Upper lobe of left lung (tissue), 6 donors: ENCODE measurements around the gene VWA5B1. TPM values are rescaled to one million over a fixed set of nuclear protein-coding genes. Genes with fewer than 3 reads are reported as not detected.

Experiments used
- ATAC-seq, 2 donors: fragments of 200-7000 bp; cut with Tn5 transposase; one replicate each; pipeline ENCODE4 v1.9.1; 2022; ENCODE audit warnings: mild to moderate bottlenecking in 2 of 2, moderate library complexity in 2 of 2; ENCODE audit not compliant: low FRiP score in 2 of 2
- DNase-seq, 2 donors: peaks; one replicate each; pipeline ENCODE4 v3.0.0-alpha.2; 2019 to 2020
- H3K27ac ChIP-seq, 4 donors: fragments of 200-600 bp; sonication (generic); one replicate each; pipeline ENCODE4 v1.5.1; 2016 to 2019
- H3K27me3 ChIP-seq, 4 donors: fragments of 200-600 bp; sonication (generic); one replicate each; pipeline ENCODE4 v1.5.1; 2017 to 2019
- H3K36me3 ChIP-seq, 4 donors: fragments of 200-600 bp; sonication (generic); one replicate each; pipeline ENCODE4 v1.5.1; 2016 to 2019
- H3K4me1 ChIP-seq, 4 donors: fragments of 200-600 bp; sonication (generic); one replicate each; pipeline ENCODE4 v1.5.1; 2018 to 2019
- H3K4me3 ChIP-seq, 4 donors: fragments of 200-600 bp; sonication (generic); one replicate each; pipeline ENCODE4 v1.5.1; 2017 to 2019; ENCODE audit warnings: mild to moderate bottlenecking in 2 of 4, moderate library complexity in 1 of 4
- H3K9me3 ChIP-seq, 4 donors: fragments of 200-600 bp; sonication (generic); one replicate each; pipeline ENCODE4 v1.5.1; 2018 to 2019
- EP300 ChIP-seq, 4 donors: sonication (generic); formaldehyde crosslinking; IDR thresholded peaks; one replicate each; pipeline ENCODE4 v1.5.1; 2017; ENCODE audit warnings: antibody characterized with exemption in 4 of 4, control low read depth in 2 of 4
- POLR2A ChIP-seq, 4 donors: fragments of 450-650 bp; IDR thresholded peaks; one replicate each; pipeline ENCODE4 v1.5.1; 2016 to 2017; ENCODE audit warnings: antibody characterized with exemption in 4 of 4, mild to moderate bottlenecking in 2 of 4
- POLR2AphosphoS5 ChIP-seq, 2 donors: sonication (generic); formaldehyde crosslinking; IDR thresholded peaks; one replicate each; pipeline ENCODE4 v1.5.1; 2017; ENCODE audit warnings: antibody characterized with exemption in 2 of 2
- WGBS, 2 donors: methylation state at CpG; one replicate each; pipeline ENCODE4 v1.1.5; 2017 to 2018; 5-methylcytosine and 5-hydroxymethylcytosine counted together
- total RNA-seq, 6 donors: library from RNA; depleted of rRNA in 4 of 6; stranded (reverse); fragments of >200 nt in 4 of 6; gene quantifications; one replicate each; pipeline versions ENCODE4 v1.1.0 to v1.2.1, GENCODE V29; 2016 to 2021
- TF ChIP-seq, protein P1 (sequence below), 6 experiments: fragments of 450-650 bp in 4 of 6; fragments of 200-600 bp in 2 of 6; sonication (generic) in 2 of 6; IDR thresholded peaks; one replicate each; pipeline ENCODE4 v1.5.1; 2016 to 2019; ENCODE audit warnings: antibody characterized with exemption in 6 of 6
- donor health status: DM: no; HTN: no; CAD: no; lungs with moderate emphysema.
- donor health status: DM: no; HTN: yes; CAD: no; lungs with severe emphysema.

VWA5B1 gene
- total RNA-seq, 6 donors from 2014 or later = 0.14 to 0.77 (median 0.46) TPM; not detected in 3

DNA sequence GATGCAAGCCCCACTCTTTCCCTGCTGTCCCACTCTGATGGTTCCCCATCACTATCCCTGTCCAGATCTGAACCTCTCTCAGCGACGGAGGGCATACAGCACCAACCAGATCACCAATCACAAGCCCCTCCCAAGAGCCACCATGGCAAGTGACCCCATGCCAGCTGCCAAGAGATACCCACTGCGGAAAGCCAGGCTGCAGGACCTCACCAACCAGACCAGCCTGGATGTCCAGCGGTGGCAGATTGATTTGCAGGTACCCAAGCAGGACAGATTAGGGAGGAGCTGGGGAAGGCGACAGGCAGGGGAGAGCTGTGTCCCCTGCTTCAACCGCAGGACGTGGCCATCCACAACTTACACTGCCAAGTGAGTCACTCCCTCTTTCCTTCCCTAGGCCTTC is 46.9 kb downstream of the VWA5B1 start:
- TF ChIP-seq POLR2AphosphoS5 (IDR thresholded peaks at IDR 0.05) (no peak), POLR2A (IDR thresholded peaks at IDR 0.05) (no peak), EP300 (IDR thresholded peaks at IDR 0.05) (no peak)
- TF ChIP-seq, protein P1, sequence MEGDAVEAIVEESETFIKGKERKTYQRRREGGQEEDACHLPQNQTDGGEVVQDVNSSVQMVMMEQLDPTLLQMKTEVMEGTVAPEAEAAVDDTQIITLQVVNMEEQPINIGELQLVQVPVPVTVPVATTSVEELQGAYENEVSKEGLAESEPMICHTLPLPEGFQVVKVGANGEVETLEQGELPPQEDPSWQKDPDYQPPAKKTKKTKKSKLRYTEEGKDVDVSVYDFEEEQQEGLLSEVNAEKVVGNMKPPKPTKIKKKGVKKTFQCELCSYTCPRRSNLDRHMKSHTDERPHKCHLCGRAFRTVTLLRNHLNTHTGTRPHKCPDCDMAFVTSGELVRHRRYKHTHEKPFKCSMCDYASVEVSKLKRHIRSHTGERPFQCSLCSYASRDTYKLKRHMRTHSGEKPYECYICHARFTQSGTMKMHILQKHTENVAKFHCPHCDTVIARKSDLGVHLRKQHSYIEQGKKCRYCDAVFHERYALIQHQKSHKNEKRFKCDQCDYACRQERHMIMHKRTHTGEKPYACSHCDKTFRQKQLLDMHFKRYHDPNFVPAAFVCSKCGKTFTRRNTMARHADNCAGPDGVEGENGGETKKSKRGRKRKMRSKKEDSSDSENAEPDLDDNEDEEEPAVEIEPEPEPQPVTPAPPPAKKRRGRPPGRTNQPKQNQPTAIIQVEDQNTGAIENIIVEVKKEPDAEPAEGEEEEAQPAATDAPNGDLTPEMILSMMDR (IDR thresholded peaks at IDR 0.05) = no peak
- DNase-seq = no peak
- no peak overlapping the region for H3K27ac ChIP-seq
- ATAC-seq = no peak
- no peaks in the 10 kb centered on the region for H3K36me3 ChIP-seq
- H3K4me1 ChIP-seq = no peaks in the 10 kb centered on the region
- H3K27me3 ChIP-seq = peaks cover 0 to 3% (median under 1%) of the 10 kb centered on the region in 4 donors
- H3K4me3 ChIP-seq = no peak overlapping the region
- no peaks in the 10 kb centered on the region for H3K9me3 ChIP-seq
- WGBS, 2 donors = 83 to 87% methylated on average over 7 of the region's 7 CpGs

DNA sequence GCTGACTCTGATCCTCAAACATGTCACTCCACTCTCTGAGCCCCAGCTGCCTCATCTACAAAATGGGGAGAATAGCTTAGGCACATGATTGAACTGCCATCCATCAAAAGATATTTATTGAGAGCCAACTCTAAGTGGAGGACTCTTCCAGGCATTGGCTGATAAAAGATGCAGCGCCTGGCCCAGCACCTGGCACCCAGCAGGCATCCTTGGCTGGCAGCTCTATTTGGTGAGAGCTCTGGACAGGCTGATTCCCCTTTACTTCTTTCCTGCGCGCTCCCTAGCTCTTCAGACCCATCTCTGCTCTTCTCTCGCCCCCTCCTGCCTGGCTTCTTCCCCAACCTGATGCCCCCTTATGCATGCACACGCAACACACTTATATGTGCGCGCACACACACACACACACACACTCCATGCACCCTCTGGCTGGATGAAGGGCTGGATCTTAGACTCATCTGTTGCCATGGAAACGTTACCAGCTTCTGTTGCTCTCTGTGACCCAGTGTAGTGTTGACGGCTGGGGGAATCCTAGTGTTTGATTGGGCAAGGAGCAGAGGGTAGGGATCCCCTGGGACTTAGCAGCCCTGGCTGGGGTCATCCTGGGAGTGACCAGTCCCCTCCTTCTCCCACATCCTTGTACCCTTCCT is 49.3 kb downstream of the VWA5B1 start:
- no peak for ATAC-seq
- 57 to 65% methylated on average over 9 of the region's 9 CpGs for WGBS, 2 donors

DNA sequence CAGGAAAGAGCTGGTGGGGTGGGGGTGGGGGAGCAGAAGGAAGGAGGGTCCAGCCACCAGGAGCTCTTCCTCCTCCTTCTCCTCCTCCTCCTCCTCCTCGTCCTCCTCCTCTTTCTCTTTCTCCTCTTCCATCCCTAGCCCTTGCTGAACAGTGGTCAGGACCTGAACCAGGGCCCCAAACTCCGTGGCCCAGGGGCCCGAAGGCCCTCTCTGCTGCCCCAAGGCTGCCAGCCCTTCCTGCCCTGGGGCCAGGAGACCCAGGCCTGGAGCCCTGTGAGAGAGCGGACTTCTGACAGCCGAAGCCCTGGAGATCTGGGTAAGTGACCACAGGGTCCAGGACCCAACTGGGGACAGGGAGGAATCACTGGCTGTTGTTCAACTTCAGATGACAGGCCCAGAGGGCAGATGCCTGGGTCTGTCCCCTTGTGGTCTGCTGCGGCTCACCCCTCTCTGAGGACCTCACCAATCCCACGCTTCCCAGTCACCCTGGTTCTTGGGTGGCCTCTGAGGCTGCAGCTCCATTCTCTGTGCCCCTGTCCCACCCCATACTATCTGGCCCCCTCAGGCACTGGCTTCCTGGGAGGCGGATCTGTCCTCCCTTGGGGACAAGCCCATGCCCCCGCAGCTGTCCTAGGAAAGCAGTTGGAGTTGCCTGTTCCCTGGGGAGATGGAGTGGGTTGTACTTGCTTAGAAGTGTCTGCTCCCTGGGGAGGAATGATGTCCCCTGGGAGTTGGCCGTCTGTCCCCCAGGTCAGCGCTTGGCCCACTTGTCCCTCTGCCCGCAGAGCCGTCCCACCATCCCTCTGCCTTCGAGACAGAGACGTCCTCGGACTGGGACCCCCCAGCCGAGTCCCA is 51.8 kb downstream of the VWA5B1 start:
- H3K27ac ChIP-seq = peak overlapping the region in 2 of 4 donors; percentile 2 to 39
- peaks cover 0 to 7% (median 0%) of the 10 kb centered on the region in 4 donors for H3K9me3 ChIP-seq
- DNase-seq (peak in 1 of 2 donors; percentile 56), ATAC-seq (no peak)
- peak overlapping the region in 2 of 4 donors; percentile 17 to 23 for H3K4me3 ChIP-seq
- H3K4me1 ChIP-seq = peaks cover 0 to 10% (median 5%) of the 10 kb centered on the region in 4 donors
- no peak for TF ChIP-seq EP300 (IDR thresholded peaks at IDR 0.05)
- TF ChIP-seq POLR2AphosphoS5 (IDR thresholded peaks at IDR 0.05) = no peak
- TF ChIP-seq, protein P1 (IDR thresholded peaks at IDR 0.05) = no peak
- no peak for TF ChIP-seq POLR2A (IDR thresholded peaks at IDR 0.05)
- 61 to 69% methylated on average over 7 to 14 of the region's 17 CpGs for WGBS, 2 donors
- no peaks in the 10 kb centered on the region for H3K36me3 ChIP-seq
- peaks cover 0 to 15% (median 3%) of the 10 kb centered on the region in 4 donors for H3K27me3 ChIP-seq

More for the DNA sequence above, 49.3 kb downstream of the VWA5B1 start:
- no peaks in the 10 kb centered on the region for H3K9me3 ChIP-seq
- no peaks in the 10 kb centered on the region for H3K36me3 ChIP-seq
- DNase-seq = no peak
- no peak overlapping the region for H3K27ac ChIP-seq
- H3K4me3 ChIP-seq = no peak overlapping the region
- H3K4me1 ChIP-seq = peaks cover 0 to 10% (median 5%) of the 10 kb centered on the region in 4 donors
- peaks cover 0 to 15% (median 3%) of the 10 kb centered on the region in 4 donors for H3K27me3 ChIP-seq
- TF ChIP-seq, protein P1 (IDR thresholded peaks at IDR 0.05) = no peak
- TF ChIP-seq POLR2AphosphoS5 (IDR thresholded peaks at IDR 0.05) = no peak
- no peak for TF ChIP-seq POLR2A (IDR thresholded peaks at IDR 0.05)
- no peak for TF ChIP-seq EP300 (IDR thresholded peaks at IDR 0.05)

DNA sequence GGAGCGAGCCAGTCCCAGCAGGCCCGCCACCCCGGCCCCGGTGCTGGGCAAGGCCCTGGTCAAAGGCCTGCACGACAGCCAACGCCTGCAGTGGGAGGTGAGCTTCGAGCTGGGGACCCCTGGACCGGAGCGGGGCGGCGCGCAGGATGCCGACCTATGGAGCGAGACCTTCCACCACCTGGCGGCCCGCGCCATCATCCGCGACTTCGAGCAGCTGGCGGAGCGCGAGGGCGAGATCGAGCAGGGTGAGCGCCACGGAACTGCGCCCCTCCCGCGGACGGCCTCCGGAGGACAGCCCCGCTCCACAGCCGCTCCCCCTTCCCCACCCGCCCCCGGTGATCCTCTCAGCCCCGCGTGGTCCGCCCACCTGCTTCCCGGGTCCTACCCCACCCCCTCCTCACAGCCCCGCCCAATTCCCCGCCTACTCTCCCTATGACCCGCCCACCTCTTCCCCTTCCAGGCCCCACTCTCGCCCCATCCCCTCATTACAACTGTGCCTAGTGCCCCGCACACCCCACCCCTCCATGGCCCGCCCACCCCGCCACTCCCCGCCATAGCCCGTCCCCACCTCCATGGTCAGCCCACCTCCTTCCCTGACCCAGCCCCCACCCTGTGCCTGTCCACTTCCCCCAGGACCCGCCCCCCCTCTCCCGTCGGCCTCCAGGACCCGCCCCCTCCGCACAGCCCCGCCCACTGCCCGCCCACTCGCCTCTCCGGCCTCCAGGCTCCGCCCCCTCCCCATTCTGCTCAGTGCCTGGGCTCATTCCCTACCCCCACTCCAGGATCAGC is 52.7 kb downstream of the VWA5B1 start:
- Histone ChIP-seq H3K9me3 (peaks cover 0 to 7% (median 0%) of the 10 kb centered on the region in 4 donors), H3K4me3 (peak overlapping the region in 3 of 4 donors; percentile 14 to 23 (median 17)), H3K4me1 (peaks cover 0 to 10% (median 5%) of the 10 kb centered on the region in 4 donors), H3K27ac (peak overlapping the region in 1 of 4 donors; percentile 39), H3K36me3 (no peaks in the 10 kb centered on the region), H3K27me3 (peaks cover 0 to 15% (median 3%) of the 10 kb centered on the region in 4 donors)
- TF ChIP-seq EP300 (IDR thresholded peaks at IDR 0.05) (no peak), POLR2A (IDR thresholded peaks at IDR 0.05) (no peak), POLR2AphosphoS5 (IDR thresholded peaks at IDR 0.05) (no peak)
- TF ChIP-seq, protein P1 (IDR thresholded peaks at IDR 0.05) = no peak
- 3 to 19% methylated on average over 5 to 36 of the region's 59 CpGs for WGBS, 2 donors
- DNase-seq (peak in 1 of 2 donors; percentile 86), ATAC-seq (peak in 1 of 2 donors; percentile 52)
